Effector memory CD8-positive, alpha-beta T cell (primary cell): ENCODE results near the gene SETD6.
A peak's percentile ranks its signal among the peaks of the same experiment; 100 is the strongest.
"Not testable (repeated sequence)": the region's sequence is repeated elsewhere in the genome, so short reads cannot be mapped to it uniquely, and the experiment has no call there.

Experiments
- ATAC-seq: fragments of 150-1000 bp; cut with Tn5 transposase; replicated peaks from 2 replicates; pipeline ENCODE4 v1.10.0; 2021; ENCODE audit warnings: mild to moderate bottlenecking, moderate library complexity
- DNase-seq, 3 experiments: peaks; one replicate each; pipeline ENCODE4 v3.0.0; 2021
- H3K27ac Mint-ChIP-seq, 2 donors: one replicate each; pipeline ENCODE4 v1.8.0; 2022; ENCODE audit warnings: mild to moderate bottlenecking in 2 of 2, mixed read lengths in 2 of 2, moderate library complexity in 2 of 2
- H3K27me3 Mint-ChIP-seq, 2 donors: one replicate each; pipeline ENCODE4 v1.8.0; 2022; ENCODE audit warnings: mixed read lengths in 2 of 2
- H3K36me3 Mint-ChIP-seq: one replicate; pipeline ENCODE4 v1.8.0; 2022; ENCODE audit warnings: mild to moderate bottlenecking, moderate library complexity, mixed read lengths; ENCODE audit not compliant: insufficient read depth
- H3K4me1 Mint-ChIP-seq, 2 donors: one replicate each; pipeline ENCODE4 v1.8.0; 2022; ENCODE audit warnings: low read depth in 2 of 2, mixed read lengths in 2 of 2
- H3K4me3 Mint-ChIP-seq, 2 donors: one replicate each; pipeline ENCODE4 v1.8.0; 2022; ENCODE audit warnings: mild to moderate bottlenecking in 2 of 2, mixed read lengths in 2 of 2, moderate library complexity in 2 of 2
- H3K9me3 Mint-ChIP-seq, 2 donors: one replicate each; pipeline ENCODE4 v1.8.0; 2022; ENCODE audit warnings: mixed read lengths in 2 of 2

Gene SETD6

DNA sequence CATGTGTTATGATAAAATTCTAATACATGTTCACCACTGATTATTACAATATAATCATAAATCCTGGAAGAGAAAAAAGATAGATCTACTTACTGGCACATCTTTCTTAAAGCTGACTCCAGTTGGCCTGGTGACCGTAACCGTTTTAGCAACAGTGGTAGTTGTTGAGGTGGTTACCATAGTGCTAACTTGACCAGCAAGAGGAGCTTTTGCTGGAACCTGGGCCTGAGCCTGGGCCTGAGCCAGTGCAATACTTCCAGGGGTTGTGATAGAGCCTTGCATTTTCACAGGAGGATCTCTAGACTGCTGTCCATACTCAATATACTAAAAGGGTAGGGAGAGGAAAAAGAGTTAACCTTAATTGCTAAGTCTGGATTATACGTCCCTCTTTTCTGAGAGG is 36.2 kb downstream of the SETD6 start:
- no peak overlapping the region for H3K4me3 Mint-ChIP-seq
- H3K4me1 Mint-ChIP-seq: peaks cover 2 to 4% of the 10 kb centered on the region in 2 donors
- peaks cover 87% of the 10 kb centered on the region for H3K36me3 Mint-ChIP-seq
- DNase-seq (no peak), ATAC-seq (no peak)
- H3K27ac Mint-ChIP-seq: no peak overlapping the region
- H3K27me3 Mint-ChIP-seq: no peaks in the 10 kb centered on the region
- H3K9me3 Mint-ChIP-seq: no peaks in the 10 kb centered on the region

DNA sequence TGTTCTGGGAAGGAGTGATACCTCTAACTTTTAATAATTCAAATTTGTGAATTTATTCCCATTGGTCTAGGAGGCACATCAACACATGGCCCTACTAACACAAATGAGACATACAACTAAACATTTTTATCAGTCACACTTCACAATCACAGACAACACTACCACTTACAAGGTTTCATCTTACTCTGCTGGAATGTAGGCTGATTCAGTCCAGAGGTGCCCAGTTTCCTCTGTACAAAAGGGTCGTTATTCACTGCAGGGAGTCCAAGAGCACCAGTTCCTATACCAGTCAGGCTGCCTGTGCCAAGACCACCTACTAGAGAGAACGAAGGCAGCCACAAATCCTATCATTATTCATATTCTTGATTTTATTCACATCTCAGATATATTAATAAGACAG is 41.4 kb downstream of the SETD6 start:
- no peaks in the 10 kb centered on the region for H3K27me3 Mint-ChIP-seq
- H3K36me3 Mint-ChIP-seq: peaks cover 82% of the 10 kb centered on the region
- peak overlapping the region; percentile 53 to 65 for H3K27ac Mint-ChIP-seq

DNA sequence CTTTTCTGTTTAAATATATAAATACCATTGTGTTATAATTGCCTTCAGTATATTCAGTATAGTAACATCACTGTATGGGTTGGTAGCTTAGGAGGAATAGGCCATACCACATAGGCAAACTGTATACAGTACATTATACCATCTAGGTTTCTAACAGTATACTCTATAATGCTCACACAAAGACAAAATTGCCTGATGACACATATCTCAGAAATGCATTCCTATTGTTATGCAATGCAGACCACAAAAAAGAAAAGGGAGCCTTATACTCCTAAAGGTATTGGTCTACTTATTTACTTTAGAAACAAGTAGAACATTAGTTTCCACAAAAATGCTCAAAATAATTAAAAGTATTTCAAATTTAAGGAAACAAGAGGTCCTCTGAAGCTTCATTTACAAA is 47.9 kb downstream of the SETD6 start:
- DNase-seq (no peak), ATAC-seq (no peak)
- H3K9me3 Mint-ChIP-seq: no peaks in the 10 kb centered on the region
- no peak overlapping the region for H3K27ac Mint-ChIP-seq
- peaks cover 3 to 8% of the 10 kb centered on the region in 2 donors for H3K4me1 Mint-ChIP-seq
- no peaks in the 10 kb centered on the region for H3K27me3 Mint-ChIP-seq
- H3K4me3 Mint-ChIP-seq: no peak overlapping the region
- H3K36me3 Mint-ChIP-seq: peaks cover 78% of the 10 kb centered on the region

More for the DNA sequence above, 41.4 kb downstream of the SETD6 start:
- DNase-seq (no peak), ATAC-seq (no peak)
- H3K4me1 Mint-ChIP-seq: peaks cover 2 to 4% of the 10 kb centered on the region in 2 donors
- H3K4me3 Mint-ChIP-seq: no peak overlapping the region
- no peaks in the 10 kb centered on the region for H3K9me3 Mint-ChIP-seq

DNA sequence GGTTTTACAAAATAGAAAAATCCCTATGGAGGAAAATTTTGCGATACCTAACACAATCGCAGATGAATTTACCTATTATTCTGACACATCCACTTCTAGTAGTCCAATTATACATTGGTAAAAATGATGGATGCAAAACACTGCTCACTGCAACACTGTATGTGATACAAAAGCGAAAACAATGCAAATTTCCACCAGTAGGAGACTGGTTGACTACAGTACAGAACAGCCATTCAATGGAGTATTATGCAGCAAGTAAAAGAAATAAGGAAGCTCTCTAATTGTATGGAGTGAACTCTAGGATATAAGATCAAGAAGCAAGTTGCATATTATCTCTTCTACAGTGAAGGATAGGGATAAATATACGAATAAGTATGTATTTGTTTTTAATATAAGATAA is 48.5 kb downstream of the SETD6 start:
- no peak for DNase-seq
- no peak overlapping the region for H3K4me3 Mint-ChIP-seq
- no peak overlapping the region for H3K27ac Mint-ChIP-seq
- ATAC-seq: no peak
- peaks cover 5 to 8% of the 10 kb centered on the region in 2 donors for H3K4me1 Mint-ChIP-seq
- H3K9me3 Mint-ChIP-seq: no peaks in the 10 kb centered on the region
- no peaks in the 10 kb centered on the region for H3K27me3 Mint-ChIP-seq
- H3K36me3 Mint-ChIP-seq: peaks cover 78% of the 10 kb centered on the region

DNA sequence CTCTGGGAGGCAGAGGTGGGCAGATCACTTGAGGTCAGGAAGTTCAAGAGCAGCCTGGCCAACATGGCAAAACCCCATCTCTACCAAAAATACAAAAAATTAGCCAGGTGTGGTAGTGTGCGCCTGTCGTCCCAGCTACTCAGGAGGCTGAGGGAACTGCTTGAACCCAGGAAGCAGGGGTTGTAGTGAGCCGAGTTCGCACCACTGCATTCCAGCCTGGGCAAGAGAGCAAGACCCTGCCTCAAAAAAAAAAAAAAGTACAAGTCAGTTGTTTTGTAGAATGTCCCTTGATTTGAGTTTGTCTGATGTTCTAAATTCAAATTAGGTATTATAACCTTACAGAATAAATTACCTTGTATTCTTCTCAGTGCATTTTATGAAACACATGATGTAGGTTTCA is 50.4 kb downstream of the SETD6 start:
- not testable (repeated sequence) for ATAC-seq, H3K4me3 Mint-ChIP-seq, H3K27me3 Mint-ChIP-seq, H3K9me3 Mint-ChIP-seq, DNase-seq, H3K27ac Mint-ChIP-seq
- Mint-ChIP-seq H3K36me3 (peaks cover 80% of the 10 kb centered on the region), H3K4me1 (peaks cover 9 to 20% of the 10 kb centered on the region in 2 donors)
